ENCODE data around the gene UQCRH. TPM values are rescaled to one million over a fixed set of nuclear protein-coding genes. Genes with fewer than 3 reads are reported as not detected.

The UQCRH gene
- total and polyA plus RNA-seq, 2 of the 13 experiments (the other 11 are each of a cell fraction or from before 2014, with no cell fraction given), result 548 to 556 TPM

DNA sequence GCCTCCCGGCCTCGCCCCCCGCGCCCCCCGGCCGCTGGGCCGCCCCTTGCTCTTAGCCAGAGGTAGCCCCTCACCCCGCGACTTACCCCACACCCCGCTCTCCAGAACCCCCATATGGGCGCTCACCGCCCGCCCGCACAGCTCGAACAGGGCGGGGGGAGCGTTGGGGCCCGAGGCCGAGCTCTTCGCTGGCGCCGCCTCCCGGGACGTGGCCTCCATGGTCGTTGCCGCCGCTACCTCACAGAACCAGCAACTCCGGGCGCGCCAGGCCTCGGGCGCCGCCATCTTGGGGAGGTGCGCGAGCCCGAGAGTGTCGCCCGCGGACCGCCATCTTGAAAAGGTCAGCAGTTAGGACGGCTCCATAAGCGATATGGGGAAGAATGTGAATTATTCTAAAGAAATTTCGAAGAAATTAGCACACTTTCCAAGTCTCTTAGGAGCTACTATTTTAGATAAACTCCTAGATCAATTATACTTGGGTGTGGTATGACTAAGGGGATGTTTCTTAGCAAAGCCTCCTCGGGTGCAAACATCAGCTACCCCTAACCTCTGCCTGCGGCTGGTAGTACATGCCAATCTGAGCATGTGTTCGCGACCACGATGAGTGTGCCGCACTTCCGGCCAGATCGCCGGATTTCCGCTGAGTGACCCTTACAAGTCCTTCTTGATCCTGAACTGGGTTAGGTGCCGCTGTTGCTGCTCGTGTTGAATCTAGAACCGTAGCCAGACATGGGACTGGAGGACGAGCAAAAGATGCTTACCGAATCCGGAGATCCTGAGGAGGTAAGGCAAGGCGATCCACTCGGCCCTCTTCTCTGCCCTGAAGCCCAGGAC, at the start of gene UQCRH, which contains the start of gene LRRC41 (continued):
- TF ChIP-seq ZNF34 (CRISPR knock-in tag; IDR thresholded peaks at IDR 0.05; ENCODE audit: borderline replicate concordance), result no peak
- TF ChIP-seq ARID3A (IDR thresholded peaks at IDR 0.05; ENCODE audit: low read depth, low read length), result 0 out of 2 replicates have a peak, but pooled peaks have one; percentile 20
- TF ChIP-seq NRL (CRISPR knock-in tag; IDR thresholded peaks at IDR 0.05; ENCODE audit: borderline replicate concordance), result no peak
- TF ChIP-seq ZNF124 (CRISPR knock-in tag; IDR thresholded peaks at IDR 0.05), result peak; percentile 51; the same call in 1 of the 2 replicates
- no peak for TF ChIP-seq ZNF205 (CRISPR knock-in tag; IDR thresholded peaks at IDR 0.05)
- no peak for TF ChIP-seq HBP1 (CRISPR knock-in tag; IDR thresholded peaks at IDR 0.05; ENCODE audit: low read depth)
- TF ChIP-seq GTF2F1 (IDR thresholded peaks at IDR 0.05; ENCODE audit: low read length), result peak; percentile 82; the same call in 1 of the 2 replicates
- TF ChIP-seq, protein P1, sequence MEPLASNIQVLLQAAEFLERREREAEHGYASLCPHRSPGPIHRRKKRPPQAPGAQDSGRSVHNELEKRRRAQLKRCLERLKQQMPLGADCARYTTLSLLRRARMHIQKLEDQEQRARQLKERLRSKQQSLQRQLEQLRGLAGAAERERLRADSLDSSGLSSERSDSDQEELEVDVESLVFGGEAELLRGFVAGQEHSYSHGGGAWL (CRISPR knock-in tag; IDR thresholded peaks at IDR 0.05), result no peak
- TF ChIP-seq SAFB2 (CRISPR knock-in tag; IDR thresholded peaks at IDR 0.05; ENCODE audit: borderline replicate concordance, low read depth), result peak; percentile 47; the same call in 1 of the 2 replicates
- TF ChIP-seq, protein P2, sequence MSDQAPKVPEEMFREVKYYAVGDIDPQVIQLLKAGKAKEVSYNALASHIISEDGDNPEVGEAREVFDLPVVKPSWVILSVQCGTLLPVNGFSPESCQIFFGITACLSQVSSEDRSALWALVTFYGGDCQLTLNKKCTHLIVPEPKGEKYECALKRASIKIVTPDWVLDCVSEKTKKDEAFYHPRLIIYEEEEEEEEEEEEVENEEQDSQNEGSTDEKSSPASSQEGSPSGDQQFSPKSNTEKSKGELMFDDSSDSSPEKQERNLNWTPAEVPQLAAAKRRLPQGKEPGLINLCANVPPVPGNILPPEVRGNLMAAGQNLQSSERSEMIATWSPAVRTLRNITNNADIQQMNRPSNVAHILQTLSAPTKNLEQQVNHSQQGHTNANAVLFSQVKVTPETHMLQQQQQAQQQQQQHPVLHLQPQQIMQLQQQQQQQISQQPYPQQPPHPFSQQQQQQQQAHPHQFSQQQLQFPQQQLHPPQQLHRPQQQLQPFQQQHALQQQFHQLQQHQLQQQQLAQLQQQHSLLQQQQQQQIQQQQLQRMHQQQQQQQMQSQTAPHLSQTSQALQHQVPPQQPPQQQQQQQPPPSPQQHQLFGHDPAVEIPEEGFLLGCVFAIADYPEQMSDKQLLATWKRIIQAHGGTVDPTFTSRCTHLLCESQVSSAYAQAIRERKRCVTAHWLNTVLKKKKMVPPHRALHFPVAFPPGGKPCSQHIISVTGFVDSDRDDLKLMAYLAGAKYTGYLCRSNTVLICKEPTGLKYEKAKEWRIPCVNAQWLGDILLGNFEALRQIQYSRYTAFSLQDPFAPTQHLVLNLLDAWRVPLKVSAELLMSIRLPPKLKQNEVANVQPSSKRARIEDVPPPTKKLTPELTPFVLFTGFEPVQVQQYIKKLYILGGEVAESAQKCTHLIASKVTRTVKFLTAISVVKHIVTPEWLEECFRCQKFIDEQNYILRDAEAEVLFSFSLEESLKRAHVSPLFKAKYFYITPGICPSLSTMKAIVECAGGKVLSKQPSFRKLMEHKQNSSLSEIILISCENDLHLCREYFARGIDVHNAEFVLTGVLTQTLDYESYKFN (CRISPR knock-in tag; conservative IDR thresholded peaks at IDR 0.05), result 0 out of 2 replicates have a peak, but pooled peaks have one; percentile 9
- peak; percentile 25; the same call in 1 of the 2 replicates for TF ChIP-seq ZNF230 (CRISPR knock-in tag; IDR thresholded peaks at IDR 0.05)
- TF ChIP-seq MED1 (CRISPR knock-in tag; IDR thresholded peaks at IDR 0.05), result peak; percentile 50; the same call in 1 of the 2 replicates
- TF ChIP-seq ATF2 (CRISPR knock-in tag; IDR thresholded peaks at IDR 0.05), result no peak
- no peak for TF ChIP-seq FIP1L1 (IDR thresholded peaks at IDR 0.05; ENCODE audit: borderline replicate concordance, insufficient read depth, low read depth, low read length)
- no peak for TF ChIP-seq KDM1A (CRISPR knock-in tag; IDR thresholded peaks at IDR 0.05)
- TF ChIP-seq ZNF530 (CRISPR knock-in tag; IDR thresholded peaks at IDR 0.05; ENCODE audit: low read depth), result no peak
- no peak for TF ChIP-seq TCF7L2 (IDR thresholded peaks at IDR 0.05; ENCODE audit: low read depth, low read length)
- 0 out of 2 replicates have a peak, but pooled peaks have one; percentile 75 for TF ChIP-seq TRAFD1 (CRISPR knock-in tag; IDR thresholded peaks at IDR 0.05; ENCODE audit: borderline replicate concordance)

All from HepG2 (cell line).